ENCODE results near the gene HAO1.
"Not testable (repeated sequence)": the region's sequence is repeated elsewhere in the genome, so short reads cannot be mapped to it uniquely, and the experiment has no call there.

Gene HAO1

GRCh38 chr20:7940341-7940740 lies at the start of gene HAO1:
Gene HAO1, minus strand, starts transcription at chr20:7940458. Its CDS starts 36 bp downstream, at chr20:7940422.
- DNase-seq = no peak

DNA sequence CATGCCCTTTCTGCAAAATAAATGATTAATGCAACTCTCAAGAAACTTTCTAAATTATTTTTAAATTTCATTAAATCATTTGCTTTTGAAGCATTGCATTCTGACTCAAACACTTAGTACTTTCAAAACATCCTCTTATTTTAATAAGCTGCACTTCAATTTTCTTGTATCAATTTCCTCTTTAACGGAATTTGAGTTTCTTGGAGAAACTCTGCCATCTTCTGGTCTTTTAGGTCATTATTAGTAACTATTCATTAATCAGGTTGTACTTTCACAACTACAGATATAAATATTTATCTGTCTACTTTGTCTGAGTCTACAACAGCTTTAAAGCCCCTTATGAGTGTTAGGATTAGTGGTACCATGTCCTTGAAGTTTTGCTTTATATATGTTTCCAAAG lies 49.1 kb upstream of the HAO1 start:
- DNase-seq = no peak

DNA sequence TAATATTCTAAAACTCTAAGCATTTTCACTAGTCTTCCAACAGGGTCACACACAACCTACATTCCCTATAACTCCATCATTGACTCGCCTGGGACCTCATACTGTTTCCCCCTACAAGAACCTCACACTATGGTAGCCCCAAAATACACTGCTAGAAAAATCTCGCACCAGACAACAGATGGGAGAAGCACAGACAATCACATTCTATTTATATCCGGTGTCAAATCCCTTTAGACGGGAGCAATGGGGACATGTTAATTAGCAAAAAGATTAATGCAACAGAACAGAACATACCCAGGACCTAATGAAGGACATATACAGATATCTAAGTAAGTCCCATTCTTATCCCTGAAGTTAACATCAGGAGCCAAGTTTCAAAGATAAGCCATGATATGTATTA lies 45.7 kb upstream of the HAO1 start:
- DNase-seq = no peak

GRCh38 chr20:7984192-7984591 lies 43.9 kb upstream of the HAO1 start:
- DNase-seq = no peak

DNA sequence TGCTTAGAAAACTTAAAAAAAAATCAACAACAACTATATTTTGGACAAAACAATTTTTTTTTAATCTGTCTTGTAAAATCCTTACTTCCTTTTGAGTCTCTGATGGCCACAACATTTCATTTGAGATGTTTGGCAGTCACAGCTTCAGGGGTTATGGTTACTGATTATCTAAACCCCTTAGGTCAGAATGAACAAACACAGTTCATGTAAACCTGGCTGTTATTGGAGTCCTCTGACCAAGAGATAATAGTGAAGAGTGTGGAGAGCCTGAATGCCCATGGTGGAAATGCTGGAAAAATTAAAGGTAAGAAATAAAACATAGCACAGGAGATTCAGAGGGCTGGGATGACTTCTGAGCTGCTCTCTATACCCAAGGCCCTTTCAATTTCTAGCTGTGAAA lies 41.1 kb upstream of the HAO1 start:
- no peak for DNase-seq

GRCh38 chr20:7980332-7981046 lies 40.2 kb upstream of the HAO1 start:
- DNase-seq = peak; percentile 3

DNA sequence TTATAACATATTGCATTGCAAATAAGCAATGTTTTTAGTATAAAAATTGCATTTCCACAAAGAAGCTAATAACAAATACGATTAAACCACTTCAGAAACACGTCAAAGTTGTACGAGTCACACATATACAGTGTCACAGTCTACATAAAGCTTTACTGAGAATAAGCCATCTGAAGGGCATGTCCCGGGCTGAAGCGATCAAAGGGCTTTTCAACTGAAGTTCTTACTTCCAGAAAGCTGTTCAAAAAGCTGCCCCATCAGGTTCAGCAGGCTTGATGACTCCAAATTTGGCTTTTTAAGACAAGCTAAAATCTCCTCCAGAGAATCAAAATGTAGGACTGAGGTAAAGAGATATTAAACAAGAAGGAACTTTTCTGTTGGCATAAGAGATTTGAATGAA lies 37.5 kb upstream of the HAO1 start:
- no peak for DNase-seq

GRCh38 chr20:7975851-7976414 lies 35.7 kb upstream of the HAO1 start:
- DNase-seq = no peak

- no peak for DNase-seq
Observed at GRCh38 chr20:7974785-7975435, 34.7 kb upstream of the HAO1 start.

DNA sequence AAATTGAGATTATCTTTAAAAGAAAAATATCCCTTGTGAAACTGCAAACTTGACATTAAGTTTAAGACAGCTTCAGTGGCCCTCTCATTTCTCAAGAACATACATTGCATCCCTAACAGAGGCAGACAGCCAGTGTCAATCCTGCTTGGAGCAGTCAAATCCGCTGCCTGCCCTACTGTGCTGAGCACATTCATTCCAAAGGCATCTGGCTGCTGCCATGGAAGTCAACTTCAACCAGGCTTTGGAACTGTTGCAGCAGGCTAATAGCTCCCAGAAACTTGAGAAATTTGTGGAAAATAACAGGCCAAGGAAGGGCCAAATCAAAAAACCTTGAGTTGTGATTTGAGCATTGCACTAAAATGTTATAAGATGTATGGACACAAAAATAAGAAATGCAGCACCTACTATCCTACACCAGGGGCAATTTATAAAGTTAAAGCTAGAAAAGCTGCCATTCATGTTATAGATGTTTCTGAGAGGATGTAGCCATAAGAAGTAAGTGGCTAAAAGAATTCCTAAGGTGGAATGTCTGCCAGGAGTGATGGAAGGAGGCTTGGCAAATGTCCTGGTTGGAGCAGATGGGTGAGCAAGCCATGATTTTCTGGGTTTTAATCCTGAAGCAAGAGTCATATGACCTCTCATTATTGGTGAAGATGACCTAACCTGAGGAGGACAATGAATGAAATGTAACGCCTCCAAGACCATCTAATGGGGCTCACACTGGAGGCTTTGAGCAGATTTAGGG lies 31.4 kb upstream of the HAO1 start:
- no peak for DNase-seq

GRCh38 chr20:7967199-7967844 lies 27.1 kb upstream of the HAO1 start:
- DNase-seq = no peak

DNA sequence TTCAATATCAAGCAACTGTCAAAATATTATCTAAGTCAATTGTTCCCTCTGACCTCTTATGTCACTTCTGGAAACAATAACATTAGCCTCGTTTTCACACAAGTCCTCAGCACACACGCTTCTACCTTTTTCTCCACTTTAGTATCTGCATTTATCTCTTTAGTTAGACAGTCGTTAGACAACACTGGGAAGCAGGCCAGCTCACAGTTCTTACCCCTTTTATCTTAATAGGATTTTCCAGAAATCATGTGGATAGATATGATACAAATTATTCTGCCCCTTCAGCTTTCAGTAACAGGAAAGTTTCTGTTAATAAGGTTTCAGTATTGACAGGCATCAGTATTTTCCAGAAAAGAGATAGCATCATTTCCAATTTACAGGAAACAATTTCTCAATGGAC lies 25.9 kb upstream of the HAO1 start:
- DNase-seq = no peak

DNA sequence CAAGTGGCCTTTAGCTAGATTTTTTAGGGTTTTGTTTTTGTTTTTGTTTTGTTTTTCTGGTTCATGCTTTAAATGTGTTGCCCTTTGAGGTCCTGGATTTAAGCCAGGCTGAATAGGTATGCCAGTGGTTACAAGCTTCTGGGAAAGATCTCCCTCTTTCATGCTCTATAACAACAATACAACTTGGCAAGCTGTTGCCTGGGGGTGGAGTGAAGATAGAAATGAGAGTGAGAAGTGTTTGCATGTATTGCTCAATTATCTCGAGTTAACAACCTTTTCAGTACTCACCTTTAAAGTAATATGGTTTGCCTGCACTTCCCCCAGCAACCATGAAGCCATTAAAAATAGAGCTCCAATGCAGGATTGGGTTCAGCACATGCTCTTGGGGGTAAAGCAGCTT lies 19.2 kb upstream of the HAO1 start:
- DNase-seq = no peak

DNA sequence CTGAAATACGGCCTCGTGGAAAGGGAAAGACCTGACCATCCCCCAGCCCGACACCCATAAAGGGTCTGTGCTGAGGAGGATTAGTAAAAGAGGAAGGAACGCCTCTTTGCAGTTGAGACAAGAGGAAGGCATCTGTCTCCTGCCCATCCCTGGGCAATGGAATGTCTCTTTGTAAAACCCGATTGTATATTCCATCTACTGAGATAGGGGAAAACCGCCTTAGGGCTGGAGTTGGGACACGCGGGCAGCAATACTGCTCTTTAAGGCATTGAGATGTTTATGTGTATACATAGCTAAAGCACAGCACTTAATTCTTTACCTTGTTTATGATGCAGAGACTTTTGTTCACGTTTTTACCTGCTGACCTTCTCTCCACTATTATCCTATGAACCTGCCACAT lies 16.3 kb upstream of the HAO1 start:
- not testable (repeated sequence) for DNase-seq

DNA sequence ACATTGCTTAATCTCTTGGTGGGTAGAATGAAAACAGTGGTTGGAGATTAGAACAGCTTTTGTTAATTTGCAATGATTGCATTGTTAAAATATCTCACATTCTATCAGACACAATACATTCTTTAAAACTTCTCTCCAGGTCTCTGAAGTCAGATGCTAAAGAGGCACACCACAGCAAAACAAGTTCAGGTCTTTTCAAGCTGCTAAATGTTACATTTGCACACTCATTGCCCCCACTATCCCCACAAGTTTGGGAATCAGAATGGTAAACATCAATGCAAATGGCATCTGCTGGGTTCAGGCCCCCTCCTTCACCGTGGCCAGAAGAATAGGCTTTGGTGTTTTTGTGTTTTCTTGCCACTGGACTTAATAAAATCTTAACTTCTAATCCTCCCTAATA lies 10.1 kb upstream of the HAO1 start:
- no peak for DNase-seq

GRCh38 chr20:7943891-7944290 lies 3.6 kb upstream of the HAO1 start:
- no peak for DNase-seq

DNA sequence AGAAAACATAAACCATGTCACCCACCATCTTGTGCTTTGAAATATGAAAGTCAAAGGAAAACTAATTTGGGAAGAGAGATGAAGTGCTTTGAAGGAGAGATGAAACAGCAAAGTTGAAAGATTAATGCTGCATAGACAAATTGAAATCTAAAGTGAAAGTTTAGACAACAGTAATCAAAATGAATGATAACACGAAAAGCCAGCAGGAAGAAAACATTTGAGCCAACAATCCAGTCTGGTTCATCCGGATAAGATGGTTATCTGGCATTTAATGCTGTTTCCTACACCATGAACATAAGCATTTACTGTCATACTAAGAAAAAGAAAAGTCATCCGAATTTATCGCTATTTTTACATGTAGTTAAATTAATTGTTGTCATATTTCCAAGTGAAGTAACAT lies 595 bp downstream of the HAO1 start:
- no peak for DNase-seq

DNA sequence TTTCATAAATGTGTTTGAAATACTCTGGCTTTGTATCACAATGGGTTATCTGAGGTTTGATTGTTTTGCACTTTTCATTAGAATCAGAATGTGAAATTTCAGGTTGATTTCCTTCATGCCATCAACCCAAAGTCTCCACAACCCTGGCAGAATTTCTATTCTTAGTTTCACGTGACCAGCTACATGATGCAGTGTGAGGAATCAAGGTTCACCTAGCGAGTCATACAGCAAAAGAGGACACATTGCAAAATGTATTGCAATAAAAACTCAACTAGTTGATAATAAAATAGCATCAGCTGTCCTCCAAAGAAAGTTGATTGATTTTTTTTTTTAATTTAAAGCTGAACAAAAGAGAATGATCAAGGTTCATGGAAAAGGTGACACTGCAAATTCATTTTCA lies 2.2 kb downstream of the HAO1 start:
- no peak for DNase-seq

GRCh38 chr20:7937328-7937727 lies 2.9 kb downstream of the HAO1 start:
- DNase-seq = no peak

- DNase-seq = no peak
Observed at GRCh38 chr20:7935027-7935551, 5.2 kb downstream of the HAO1 start.

DNA sequence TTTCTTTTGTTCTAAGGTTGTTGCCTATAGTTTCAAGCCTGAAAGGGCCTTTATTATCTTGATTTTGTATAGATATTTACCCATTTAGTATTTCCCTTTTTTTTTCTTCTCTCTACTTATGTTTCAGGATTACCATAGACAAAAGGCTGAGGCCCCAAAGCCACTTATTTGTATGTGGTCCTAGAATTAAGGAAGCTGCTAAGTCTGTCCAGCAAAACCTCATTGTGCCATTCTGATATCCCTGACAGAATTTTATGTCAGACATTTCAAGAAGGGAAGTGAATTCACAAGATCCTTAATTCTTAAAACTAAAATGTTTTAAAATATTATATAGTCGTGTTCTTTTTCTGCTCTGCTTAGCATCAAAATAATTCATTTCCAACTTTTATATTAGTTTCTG lies 6.9 kb downstream of the HAO1 start:
- DNase-seq = no peak

- no peak for DNase-seq
Observed at GRCh38 chr20:7930343-7930742, 9.9 kb downstream of the HAO1 start.

DNA sequence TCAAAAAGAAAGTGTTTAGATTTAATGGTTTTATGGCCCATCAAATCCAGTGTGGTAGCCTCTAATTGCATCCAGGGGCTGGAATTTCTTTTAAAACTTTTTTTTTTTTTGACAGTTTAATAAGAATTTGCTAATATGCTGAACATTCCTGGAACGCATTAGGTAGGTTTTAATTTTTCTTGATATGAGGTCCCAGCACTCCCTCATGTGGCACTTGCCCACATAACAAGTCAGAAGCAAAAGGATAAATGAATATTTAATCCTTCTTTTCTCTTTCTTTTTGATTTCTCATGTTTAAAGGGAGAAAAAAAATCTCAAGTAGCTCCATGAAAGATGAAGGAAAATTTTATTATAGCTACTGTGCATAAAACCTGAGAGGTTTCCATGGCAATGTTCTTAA lies 13.5 kb downstream of the HAO1 start:
- DNase-seq = no peak
